Measurements from ENCODE around the gene FSD1.
"Not testable (repeated sequence)": the region's sequence is repeated elsewhere in the genome, so short reads cannot be mapped to it uniquely, and the experiment has no call there.

The FSD1 gene

GRCh38 chr19:4284176-4284958, 20.0 kb upstream of the FSD1 start:
- DNase-seq = peak in 1 of 10 donors; percentile 86
- intact Hi-C loops (cut with DNase I) = no loop called here

DNA sequence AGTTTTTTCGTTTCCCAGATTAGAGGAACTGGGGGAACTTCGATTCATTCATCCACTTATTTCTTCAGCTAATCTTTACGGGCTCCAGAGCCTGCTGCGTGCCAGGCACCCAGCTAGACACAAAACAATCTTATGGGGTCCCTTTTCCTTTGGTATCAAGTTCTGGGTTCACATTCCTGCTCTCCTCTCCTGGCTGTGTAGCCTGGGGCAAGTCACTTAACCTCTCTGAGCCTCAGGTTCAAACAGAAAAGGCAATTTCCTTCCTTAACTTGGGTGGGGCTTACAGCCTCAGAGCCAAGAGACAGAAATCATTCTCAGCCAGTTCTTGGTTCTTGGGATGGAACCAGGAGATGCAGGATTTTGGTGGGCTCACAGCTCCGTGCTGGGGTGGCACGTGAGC, 19.4 kb upstream of the FSD1 start:
- DNase-seq = no peak
- intact Hi-C loops (cut with DNase I) = no loop called here

DNA sequence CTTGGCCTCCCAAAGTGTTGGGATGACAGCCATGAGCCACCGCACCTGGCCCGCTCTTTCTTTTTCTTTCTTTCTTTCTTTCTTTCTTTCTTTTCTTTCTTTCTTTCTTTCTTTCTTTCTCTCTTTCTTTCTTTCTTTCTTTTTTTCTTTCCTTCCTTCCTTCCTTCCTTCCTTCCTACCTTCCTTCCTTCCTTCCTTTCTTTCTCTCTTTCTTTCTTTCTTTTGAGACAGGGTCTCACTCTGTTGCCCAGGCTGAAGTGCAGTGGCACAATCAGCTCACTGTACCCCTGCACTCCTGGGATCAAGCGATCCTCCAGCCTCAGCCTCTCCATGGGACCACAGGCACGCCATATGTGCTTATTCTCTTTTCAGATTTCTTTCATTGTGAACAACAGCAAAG, 18.3 kb upstream of the FSD1 start:
- DNase-seq; intact Hi-C loops (cut with DNase I): not testable (repeated sequence)

DNA sequence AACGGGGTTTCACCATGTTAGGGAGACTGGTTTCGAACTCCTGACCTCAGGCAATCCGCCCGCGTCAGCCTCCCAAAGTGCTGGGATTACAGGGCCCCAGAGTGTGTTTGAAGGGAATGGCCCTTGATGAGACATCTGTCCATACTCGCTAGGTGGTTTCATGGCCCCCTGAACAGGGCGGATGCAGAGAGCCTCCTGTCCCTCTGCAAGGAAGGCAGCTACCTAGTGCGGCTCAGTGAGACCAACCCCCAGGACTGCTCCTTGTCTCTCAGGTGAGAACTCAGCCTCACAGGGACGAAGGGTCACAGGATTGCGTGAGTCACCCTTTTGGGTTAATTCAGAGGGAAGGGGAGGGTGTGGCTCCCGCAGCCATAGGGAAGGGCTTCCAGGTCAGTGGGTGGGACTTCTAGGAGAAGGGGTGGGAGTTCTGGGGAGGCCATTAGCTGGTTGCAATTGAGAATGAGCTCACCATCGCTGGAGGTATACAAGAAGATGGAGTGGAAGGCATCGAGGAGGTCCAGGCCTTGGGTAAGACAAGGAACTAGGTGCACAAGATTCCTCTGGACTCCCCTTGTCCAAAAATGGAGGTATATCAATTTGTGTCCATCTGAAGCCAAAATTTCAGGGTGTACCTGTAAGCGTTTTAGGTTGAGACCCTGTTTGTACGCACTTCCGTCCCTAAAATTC, 16.2 kb upstream of the FSD1 start:
- DNase-seq = no peak
- intact Hi-C loops (cut with DNase I) = no loop called here

- DNase-seq = no peak
- intact Hi-C loops (cut with DNase I) = no loop called here
Observed at GRCh38 chr19:4291184-4291732, 13.1 kb upstream of the FSD1 start.

DNA sequence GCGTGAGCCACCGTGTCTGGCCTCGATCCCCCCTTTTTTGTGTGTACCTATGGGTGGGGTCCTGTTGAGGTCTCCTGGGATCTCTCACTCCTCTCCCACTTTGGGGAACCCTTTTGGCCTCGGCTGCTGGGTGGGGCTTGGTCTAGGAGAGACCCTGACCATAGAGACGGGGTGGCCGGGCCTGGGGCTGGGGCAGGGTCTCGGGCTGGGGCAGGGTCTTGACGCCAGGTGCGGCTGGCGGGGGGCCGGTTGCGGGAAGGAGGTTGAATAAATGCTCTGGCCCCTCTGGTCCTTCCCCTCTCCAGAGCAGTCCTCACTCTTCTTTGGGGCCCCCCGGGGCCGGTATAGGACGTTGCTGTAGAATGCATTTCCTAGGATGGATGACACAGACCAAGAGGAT, 11.9 kb upstream of the FSD1 start:
- intact Hi-C loops (cut with DNase I) = no loop called here
- no peak for DNase-seq

GRCh38 chr19:4294389-4294788, 10.0 kb upstream of the FSD1 start:
- DNase-seq = no peak
- intact Hi-C loops (cut with DNase I) = no loop called here

GRCh38 chr19:4295972-4296771, 8.2 kb upstream of the FSD1 start:
- intact Hi-C loops (cut with DNase I) = no loop called here
- peak; percentile 57 to 96 (median 67) for DNase-seq

- intact Hi-C loops (cut with DNase I) = no loop called here
- no peak for DNase-seq
Observed at GRCh38 chr19:4297901-4298809, 6.2 kb upstream of the FSD1 start.

- DNase-seq = no peak
- intact Hi-C loops (cut with DNase I) = no loop called here
Observed at GRCh38 chr19:4298810-4299550, 5.4 kb upstream of the FSD1 start.

GRCh38 chr19:4300589-4300988, 3.8 kb upstream of the FSD1 start:
- intact Hi-C loops (cut with DNase I) = no loop called here
- DNase-seq = no peak

GRCh38 chr19:4301590-4302242, 2.7 kb upstream of the FSD1 start:
- intact Hi-C loops (cut with DNase I) = no loop called here
- DNase-seq = no peak

- intact Hi-C loops (cut with DNase I) = no loop called here
- no peak for DNase-seq
Observed at GRCh38 chr19:4302243-4302640, 2.2 kb upstream of the FSD1 start, which contains the start of gene TMIGD2. TMIGD2 (minus strand) TSS chr19:4302389; CDS start chr19:4302385, 4 bp downstream.

GRCh38 chr19:4303819-4304537, 420 bp upstream of the FSD1 start:
- no peak for DNase-seq
- intact Hi-C loops (cut with DNase I) = no loop called here

DNA sequence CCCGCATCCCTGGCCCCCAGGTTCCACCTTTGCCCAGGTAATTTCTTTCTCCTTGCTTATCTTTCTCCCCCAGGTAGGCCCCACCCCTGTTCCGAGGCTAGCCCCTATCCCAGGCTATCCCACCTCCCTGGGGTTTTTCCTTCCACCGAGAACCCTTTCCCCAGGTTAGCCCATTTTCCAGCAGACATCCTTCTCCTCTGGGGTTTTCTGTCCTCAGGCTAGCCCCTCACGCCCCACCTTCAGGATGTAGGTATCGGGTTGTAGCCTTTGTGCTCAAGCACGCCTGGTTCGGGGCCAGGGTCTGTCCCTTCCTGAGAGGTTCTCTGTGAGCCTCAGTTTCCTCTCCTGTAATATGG, 837 bp downstream of the FSD1 start:
- intact Hi-C loops (cut with DNase I) = no loop called here
- no peak for DNase-seq

DNA sequence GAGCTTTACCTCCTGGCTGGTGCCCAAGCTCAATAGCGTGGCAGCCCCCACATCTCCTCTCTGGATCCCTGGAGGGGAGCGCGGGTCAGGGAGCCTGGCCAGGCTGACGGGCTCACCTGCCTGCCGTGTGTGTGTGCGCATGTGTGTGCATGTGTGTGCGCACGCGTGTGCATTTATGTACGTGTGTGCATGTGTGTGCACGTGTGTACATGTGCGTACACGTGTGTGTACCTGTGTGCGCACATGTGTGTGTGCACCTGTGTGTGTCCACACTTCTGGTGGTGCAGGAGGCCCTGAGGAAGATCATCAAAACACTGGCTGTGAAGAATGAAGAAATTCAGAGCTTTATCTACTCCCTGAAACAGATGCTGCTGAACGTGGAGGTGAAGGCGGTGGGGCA, 1.3 kb downstream of the FSD1 start:
- intact Hi-C loops (cut with DNase I) = no loop called here
- DNase-seq = no peak

GRCh38 chr19:4310247-4311121, 6.1 kb downstream of the FSD1 start:
- intact Hi-C loops (cut with DNase I) = no loop called here
- DNase-seq = no peak
